ENCODE results near the gene TCEA2. TPM values are rescaled to one million over a fixed set of nuclear protein-coding genes. Genes with fewer than 3 reads are reported as not detected.
"Not testable (repeated sequence)": the region's sequence is repeated elsewhere in the genome, so short reads cannot be mapped to it uniquely, and the experiment has no call there.

The TCEA2 gene
- total RNA-seq, 1 donor from 2014 or later: 21.8 TPM

DNA sequence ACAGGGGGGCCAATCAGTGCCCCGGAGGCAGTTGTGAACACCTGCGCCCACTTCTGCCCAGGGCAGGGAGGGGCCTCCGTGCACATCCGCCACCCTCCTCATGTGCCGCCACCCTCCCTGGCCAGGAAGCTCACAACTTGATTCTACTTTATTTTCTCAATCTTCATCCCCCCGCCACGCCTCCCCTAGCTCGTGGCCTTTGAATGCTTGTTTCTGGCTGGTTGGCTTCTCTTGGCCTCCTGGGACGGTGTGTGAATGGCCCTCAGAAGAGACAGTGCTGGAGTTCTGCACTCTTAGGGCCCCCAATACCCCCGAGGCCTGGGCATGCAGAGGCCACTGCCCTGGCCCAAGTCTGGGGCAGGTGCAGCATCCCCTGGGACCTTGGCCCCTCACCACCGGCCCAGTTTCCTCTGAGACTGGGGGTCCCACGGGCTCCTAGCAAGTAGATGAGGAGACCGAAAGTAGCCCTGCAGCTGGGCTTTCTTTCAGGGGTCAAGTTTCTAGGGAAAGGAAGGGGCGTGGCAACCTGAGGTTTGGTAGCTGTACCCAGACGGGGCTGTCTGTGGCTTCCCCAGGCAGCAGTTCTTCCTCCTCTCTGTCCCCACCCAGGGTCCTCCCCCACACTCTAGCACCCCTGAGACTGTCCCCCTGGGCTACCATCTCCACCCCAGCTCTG is 15.0 kb downstream of the TCEA2 start:
- no peak for DNase-seq (ENCODE audit: low read depth)

DNA sequence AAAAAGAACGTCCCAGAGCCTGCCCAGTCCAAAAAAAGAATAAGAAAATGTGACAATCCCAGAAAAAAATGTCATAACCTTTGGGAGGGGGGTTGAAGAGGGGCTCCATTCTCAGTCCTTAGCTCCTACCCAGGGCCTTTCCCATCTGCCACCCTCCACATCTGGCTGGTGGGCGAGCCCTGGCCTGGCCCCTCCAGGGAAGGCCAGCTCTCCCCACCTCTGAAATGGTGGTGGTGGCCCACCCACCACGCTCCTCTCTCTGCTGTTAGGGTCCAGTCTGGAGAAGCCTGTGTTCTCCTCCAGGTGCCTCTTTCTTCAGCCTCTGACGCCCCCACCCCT is 15.9 kb downstream of the TCEA2 start:
- no peak for DNase-seq (ENCODE audit: low read depth)

DNA sequence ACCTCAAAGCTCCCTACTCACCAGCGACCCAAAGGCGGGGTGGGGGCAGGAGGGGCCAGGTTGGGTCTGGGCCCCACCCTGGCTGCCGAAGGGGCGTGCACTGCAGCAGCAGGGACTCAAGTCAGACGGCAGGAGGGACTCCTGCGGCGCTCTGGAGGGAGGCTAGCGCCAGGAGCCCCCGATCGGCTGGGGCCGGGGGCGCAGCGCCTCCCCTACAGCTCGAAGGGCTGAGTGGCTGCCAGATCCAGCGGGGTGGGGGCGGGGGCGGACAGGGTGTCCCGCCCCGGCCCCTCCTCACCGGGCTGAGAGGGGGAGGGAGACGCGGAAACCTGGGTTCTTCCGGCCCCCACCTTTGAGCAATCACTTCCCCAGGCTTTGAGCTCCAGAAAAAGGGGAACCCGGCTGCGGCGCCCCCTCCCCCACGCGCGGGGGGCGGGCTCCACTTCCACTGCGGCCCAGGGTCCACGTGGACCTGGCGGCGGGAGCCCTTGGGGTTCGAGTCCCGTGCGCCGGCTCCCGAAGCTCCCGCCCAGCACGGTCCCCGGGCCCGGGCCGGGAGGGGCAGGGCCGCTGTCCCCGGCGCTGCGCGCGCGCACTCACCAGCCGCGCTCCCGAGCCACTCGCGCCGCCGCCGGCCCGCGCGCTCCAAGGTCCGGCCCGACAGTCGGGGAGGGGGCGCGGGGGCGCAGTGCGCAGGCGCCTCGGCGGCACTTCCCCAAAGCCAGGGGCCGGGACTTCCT is 16.4 kb downstream of the TCEA2 start, which contains the start of gene RGS19:
TSS of gene RGS19 (minus strand) at position 246 of the 740 bp plus-strand sequence. CDS start 2,632 bp downstream, outside the sequence.
- no peak for DNase-seq (ENCODE audit: low read depth)

DNA sequence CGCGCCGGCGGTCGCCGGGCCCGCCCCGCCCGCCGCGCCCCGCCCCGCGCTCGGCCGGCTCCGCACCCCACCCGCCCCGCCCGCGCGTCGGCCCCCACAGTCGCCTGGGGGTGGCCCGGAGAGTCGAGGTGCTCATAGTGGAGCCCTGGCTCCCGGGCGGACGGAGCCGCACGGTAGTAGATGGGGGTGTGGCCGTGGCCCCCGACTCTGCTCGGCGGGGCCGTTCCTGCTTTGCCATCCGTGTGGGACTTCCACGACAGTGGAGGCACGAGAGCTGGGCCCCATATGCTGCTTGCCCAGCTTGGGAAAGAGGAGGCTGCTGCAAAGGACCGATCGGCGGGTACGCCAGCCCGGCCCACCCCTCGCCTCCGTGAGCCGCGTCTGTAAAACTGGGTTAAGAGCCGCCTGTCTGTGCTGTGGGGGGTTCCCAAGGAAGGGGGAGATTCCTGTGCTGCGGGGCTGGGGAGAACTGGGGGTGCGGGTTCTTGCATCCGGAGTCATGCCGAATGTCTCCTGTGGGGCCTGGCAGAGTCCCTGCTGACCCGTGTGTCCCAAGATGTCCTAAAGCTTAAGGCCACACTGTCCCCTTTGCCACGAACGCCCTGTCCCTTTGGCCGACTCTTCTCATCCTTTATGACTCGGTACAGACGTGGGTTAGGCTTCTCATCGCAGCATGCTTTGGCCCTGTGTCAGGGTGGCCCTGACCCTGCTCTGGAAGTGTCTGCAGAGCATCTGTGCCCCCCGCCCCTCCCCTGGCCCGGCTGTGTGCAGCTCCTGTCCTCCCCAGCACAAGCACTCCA is 17.2 kb downstream of the TCEA2 start, which contains the start of gene OPRL1:
TSS of gene OPRL1 (plus strand) at position 70 of the 800 bp plus-strand sequence. CDS start 12,639 bp downstream, outside the sequence.
- no peak for DNase-seq (ENCODE audit: low read depth)

DNA sequence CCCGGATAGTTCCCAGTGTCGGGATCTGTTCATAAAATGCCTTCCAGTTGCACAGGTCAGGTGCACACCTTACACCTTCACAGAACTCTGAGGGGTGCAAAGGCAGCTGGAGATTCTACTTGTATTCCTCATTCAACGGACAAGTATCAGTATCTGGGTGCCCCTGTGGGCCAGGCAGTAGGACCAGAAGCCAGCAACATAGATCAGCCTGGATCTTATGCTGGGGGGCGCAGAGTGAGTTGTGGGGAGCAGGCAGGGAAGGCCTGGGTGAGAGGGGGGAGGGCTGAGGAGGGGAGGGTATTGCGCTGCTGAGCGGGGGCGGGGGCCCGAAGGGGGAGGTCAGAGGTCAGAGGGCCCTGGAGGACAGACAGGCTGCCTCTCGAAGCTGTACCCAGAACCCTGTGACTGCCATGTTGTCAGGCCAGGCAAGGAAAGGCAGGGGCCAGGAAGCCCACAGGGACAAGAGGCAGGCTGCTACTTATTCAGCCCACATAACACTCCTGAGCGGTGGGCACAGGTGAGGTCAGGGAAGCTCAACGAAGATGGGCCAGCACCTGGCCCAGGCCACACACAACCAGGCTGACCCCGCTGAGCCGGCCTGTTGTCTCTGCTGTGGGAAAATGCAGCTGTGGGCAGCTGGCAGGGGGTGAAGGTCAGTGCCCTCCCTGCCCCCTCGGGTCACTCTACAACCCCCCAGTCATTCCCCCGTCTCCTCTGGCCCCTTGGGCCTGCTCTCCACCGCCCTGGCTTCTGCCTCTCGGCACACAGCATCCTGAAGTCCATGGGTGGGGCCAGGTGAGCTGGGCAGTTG is 18.0 kb downstream of the TCEA2 start:
- no peak for DNase-seq (ENCODE audit: low read depth)

DNA sequence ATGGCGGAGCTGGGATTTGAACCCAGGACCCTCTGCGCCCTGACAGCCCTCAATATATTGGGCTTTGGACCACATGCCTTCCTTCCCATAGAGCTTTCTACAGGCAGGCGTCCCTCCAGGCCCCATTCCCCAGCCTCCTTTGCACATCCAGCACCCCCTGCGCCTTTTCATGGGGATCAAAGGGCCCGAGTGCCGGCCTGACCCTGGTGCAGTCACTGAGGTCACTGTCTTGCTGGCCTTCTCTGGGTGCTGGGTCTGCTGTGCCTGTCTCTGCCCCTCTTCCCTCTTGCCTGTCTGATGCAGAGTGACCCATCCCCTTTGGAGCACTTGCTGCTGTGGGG is 18.6 kb downstream of the TCEA2 start:
- DNase-seq (ENCODE audit: low read depth): no peak

DNA sequence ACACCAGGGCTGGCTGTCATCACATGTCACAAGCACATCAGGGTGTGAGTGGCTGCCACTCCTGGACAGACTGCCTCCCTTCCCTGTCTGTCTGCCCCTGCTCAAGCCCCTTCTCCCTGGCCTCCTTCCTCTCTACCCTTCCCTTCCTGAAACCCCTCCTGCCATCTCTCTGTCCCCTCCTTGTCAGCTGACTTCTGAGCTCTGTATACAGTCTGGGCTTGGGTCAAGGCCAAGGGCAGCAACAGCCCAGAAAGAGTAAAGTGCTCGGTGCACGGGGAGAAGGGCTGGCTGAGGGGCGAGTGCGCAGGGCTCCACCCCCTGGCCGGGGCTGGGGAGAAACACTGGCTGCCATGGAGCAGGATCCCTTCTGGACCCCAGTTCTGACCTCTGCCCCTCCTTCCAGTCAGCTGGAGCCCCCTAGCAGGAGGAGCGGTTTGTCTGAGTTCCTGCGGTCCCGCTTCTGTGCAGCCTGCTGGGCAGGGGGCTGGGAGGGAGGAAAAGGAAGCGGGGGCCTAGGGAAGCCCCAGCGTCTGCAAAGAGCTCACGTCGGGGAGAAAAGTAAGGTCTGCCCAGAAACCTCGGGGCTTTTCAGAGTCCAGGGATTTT is 19.2 kb downstream of the TCEA2 start:
- DNase-seq (ENCODE audit: low read depth): no peak

DNA sequence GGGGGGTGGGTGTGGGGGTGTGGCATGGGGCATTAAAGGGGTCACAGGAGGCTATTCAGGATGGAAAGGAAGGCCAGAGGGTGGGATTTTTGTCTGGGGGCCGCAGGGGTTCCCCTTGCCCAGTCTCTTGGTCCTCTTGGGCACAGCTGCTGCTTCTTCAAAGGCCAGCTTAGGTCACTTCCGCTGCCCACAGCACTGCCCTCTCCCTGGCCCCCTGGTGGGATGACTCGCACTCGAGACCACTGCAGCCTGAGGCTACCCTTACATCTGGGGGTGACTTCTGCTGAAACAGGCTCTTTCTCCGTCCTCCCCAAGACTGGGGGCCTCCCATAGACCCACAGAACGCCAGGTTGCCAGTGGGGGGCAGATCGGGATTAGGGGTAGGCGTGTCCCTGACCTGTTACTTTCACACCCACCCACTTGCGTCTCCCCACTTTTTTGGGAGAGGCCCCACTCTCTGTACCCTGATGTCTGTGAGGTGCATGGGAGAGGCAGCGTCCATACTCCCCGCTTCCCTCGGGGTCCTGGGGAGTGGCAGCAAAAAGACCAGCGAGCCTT is 19.9 kb downstream of the TCEA2 start:
- DNase-seq (ENCODE audit: low read depth): no peak

DNA sequence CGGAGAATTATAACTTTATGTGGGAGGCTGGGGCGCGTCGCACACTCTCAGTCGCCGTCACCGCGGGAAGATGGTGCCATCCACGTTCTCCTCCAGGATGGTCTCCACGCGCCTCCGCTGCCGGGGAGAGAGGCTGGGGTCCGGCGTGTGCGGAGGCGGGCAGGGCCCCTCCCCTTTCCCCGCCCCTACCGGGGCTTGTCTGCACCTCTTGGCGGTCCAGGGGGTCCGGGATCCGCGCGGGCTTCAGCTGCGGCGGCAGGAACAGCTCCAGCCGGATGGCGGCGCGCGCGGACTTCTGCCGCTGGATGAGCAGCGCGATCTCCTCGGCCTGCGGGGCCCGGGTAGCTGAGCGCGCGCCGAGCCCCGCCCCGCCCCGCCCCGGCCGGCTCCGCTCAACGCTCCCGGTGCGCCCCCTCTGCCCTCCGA is 20.4 kb downstream of the TCEA2 start:
- peak; percentile 9 for DNase-seq (ENCODE audit: low read depth)

DNA sequence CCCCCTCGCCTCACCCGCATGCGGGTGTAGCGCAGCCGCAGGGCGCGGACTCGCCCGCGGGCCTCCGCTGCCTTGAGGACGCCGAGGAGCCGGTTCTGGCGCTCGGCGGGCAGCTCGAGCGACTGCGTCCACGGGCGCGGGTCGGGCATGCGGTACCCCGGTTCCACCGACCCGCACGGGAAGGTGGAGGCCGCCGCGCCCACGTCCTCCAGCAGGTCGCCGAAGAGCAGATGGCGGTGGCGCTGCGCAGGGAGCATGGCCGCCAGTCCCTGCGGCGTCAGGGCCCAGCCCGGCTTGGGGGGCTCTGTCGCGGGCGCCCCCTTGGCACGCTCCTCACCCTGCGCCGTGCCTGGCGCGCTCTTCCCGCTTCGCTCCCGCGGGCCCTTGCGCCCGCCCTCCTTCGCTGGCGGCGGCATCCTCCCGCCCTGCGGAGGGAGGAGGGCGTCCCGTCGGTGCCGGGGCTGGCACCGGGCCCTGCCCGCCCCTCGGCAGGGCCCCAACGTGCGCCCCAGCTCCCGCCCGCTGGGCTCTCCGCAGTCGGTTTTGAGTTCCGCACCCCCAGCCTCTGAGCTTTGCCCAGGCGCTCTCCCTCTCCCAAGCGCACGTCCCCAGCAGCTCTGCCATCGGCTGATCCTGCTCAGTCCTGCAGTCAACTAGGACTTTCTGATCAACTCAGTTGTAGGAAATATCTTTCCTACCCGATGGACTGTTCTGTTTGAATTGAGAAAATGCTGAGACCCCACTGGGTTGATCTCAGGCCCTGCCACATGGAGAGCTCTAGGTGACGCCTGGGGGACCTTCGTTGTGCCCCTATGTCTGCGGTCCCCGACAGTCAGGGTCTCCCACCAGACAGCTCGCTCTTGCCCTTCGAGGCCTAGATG is 21.0 kb downstream of the TCEA2 start, which contains the start of gene LKAAEAR1:
TSS of gene LKAAEAR1 (minus strand) at position 595 of the 881 bp plus-strand sequence. CDS start at position 416, 179 bp downstream.
- DNase-seq (ENCODE audit: low read depth): no peak

DNA sequence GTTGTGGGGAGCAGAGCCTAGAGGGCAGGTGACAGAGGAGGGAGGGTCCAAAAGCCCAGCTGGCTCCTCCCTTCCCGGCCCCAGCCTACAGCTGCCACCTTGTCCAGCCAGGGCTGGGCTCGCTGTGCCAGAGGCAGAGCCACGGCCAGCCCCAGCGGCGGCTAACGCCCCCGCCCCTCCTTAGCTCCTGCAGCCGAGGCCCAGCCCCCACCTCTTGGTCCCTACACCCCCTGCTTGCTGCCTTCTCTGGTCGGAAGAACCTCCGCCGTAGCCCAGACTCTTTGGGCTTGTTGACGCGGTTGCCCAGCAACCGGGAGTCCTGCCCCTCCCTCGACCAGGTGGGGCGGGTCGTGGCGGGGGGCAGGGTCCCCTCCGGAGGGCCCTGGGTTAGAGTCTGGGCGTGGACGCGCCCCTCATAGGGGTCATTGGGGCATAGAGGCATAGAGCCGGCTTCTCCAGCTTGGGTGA is 21.7 kb downstream of the TCEA2 start:
- no peak for DNase-seq (ENCODE audit: low read depth)

DNA sequence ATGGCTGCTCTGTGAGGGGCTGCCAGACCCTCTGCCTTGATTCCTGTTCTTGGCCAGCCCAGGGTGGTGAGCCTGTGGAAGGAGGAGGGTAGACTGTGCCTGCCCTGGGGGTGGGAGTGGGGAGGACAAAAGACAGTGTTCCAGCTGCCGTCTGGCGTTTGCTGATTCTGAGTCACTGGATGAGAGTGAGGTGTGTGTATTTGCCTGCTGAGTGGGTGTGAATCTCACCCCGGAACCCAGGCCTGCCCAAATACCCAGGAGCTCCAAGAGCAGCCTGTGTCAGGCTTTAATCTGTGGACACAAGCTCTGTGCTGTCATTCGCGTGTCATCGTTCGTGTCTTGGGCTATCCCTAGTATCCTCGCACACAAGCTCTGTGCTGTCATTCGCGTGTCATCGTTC is 23.8 kb downstream of the TCEA2 start:
- DNase-seq (ENCODE audit: low read depth): no peak

DNA sequence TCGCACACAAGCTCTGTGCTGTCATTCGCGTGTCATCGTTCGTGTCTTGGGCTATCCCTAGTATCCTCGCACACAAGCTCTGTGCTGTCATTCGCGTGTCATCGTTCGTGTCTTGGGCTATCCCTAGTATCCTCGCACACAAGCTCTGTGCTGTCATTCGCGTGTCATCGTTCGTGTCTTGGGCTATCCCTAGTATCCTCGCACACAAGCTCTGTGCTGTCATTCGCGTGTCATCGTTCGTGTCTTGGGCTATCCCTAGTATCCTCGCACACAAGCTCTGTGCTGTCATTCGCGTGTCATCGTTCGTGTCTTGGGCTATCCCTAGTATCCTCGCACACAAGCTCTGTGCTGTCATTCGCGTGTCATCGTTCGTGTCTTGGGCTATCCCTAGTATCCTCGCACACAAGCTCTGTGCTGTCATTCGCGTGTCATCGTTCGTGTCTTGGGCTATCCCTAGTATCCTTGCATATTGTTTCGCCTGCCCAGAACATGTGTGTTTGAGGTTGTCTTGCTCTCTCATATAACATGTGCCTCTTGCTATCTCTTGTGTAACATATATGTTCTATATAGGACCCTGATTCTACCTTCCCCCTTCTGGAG is 24.3 kb downstream of the TCEA2 start:
- DNase-seq (ENCODE audit: low read depth): not testable (repeated sequence)

DNA sequence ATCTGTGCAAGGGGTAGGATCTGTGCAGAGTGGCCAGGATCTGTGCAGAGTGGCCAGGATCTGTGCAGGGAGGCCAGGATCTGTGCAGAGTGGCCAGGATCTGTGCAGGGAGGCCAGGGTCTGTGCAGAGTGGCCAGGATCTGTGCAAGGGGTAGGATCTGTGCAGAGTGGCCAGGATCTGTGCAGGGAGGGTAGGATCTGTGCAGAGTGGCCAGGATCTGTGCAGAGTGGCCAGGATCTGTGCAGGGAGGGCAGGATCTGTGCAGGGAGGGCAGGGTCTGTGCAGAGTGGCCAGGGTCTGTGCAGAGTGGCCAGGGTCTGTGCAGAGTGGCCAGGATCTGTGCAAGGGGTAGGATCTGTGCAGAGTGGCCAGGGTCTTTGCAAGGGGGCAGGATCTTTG is 25.6 kb downstream of the TCEA2 start:
- not testable (repeated sequence) for DNase-seq (ENCODE audit: low read depth)

DNA sequence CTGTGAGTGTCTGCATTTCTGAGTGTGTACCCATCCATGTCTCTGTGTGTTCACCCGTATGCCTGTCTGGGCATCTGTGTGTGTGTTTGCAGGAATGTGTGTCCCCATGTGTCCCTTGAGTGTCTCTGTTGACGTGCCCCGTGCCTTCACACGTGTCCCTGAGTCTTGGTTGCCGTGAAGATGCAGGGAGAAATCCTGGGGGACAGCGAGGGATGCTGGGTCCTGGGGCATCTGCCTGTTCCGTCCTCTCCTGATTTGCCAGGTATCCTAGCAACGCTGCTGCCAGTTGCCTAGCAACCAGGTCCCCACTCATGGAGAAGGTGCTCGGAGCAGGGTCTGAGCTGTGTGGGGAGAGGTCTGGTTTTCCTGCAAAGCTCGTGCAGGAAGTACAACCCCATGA is 27.2 kb downstream of the TCEA2 start:
- no peak for DNase-seq (ENCODE audit: low read depth)

DNA sequence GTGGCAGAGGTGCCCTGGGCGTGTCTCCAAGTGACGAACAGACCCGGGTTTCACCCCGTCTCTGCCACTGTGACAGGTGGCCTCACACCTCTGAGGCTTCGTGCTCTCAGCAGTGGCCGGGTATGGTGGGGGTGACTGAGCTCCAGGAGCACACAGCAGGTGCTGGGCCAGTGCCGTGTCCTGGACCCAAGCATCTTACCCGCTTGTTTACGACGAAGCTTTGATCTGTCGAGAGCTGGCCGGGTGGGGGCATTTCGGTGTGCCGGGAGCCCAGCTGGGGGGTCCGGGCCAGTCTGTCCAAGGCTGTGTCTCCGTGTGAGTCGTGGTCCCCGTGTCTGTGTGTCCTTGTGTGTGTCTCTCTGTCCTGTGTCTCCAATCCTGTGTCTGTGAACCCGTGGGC is 28.3 kb downstream of the TCEA2 start:
- no peak for DNase-seq (ENCODE audit: low read depth)

DNA sequence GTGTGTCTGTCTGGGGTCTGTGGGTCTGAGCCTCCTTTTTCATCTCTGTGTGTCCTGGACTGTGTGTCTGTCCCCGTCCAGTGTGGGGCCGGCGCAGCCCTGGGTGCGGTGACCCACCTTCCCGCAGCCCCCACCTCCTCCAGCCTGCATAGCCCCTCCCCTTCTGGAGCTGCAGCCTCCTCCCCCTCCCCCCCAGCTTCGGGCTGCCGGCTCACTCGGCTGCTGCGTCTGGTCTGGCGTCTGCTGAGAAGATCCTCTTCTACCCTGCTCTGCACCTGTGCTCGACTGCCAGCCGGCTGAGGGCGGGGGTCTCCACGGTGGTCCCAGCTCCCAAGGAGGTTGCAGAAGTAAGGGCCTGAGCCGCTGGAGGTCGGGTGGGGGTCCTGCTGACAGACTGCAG is 28.8 kb downstream of the TCEA2 start:
- no peak for DNase-seq (ENCODE audit: low read depth)

DNA sequence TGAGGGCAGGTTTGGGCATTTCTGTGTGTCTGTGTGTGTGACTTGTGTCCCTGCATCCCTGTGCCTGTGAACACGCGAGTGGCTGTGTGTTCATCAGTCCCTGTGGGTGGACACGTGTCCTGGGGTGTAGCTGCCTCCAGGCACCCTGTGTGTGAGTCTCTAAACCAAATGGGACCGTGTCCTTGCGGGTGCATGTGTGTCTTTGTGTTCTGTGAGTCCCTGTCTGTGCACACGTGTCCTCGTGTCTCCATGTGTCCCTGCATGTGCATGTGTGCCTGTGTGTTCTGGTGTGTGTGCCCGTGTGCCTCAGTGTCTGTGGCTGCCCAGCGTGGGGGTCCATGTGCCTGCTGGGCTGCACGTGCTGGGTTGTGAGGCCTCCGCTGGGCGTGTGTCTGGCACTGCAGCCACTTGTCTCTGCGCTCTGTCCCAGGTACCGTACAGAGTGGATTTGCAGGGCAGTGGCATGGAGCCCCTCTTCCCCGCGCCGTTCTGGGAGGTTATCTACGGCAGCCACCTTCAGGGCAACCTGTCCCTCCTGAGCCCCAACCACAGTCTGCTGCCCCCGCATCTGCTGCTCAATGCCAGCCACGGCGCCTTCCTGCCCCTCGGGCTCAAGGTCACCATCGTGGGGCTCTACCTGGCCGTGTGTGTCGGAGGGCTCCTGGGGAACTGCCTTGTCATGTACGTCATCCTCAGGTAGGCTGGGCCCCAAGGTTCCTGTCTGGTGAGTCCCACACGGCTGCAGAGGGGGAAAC is 29.4 kb downstream of the TCEA2 start:
- no peak for DNase-seq (ENCODE audit: low read depth)

All from renal cortical epithelial cell (primary cell).